ENCODE results near the gene UGT1A1. TPM values are rescaled to one million over a fixed set of nuclear protein-coding genes. Genes with fewer than 3 reads are reported as not detected.
A peak's percentile ranks its signal among the peaks of the same experiment; 100 is the strongest.

Gene UGT1A1
- total and polyA plus RNA-seq, 9 of the 15 experiments (the other 6 are each of a cell fraction or from before 2014, with no cell fraction given), result not detected

DNA sequence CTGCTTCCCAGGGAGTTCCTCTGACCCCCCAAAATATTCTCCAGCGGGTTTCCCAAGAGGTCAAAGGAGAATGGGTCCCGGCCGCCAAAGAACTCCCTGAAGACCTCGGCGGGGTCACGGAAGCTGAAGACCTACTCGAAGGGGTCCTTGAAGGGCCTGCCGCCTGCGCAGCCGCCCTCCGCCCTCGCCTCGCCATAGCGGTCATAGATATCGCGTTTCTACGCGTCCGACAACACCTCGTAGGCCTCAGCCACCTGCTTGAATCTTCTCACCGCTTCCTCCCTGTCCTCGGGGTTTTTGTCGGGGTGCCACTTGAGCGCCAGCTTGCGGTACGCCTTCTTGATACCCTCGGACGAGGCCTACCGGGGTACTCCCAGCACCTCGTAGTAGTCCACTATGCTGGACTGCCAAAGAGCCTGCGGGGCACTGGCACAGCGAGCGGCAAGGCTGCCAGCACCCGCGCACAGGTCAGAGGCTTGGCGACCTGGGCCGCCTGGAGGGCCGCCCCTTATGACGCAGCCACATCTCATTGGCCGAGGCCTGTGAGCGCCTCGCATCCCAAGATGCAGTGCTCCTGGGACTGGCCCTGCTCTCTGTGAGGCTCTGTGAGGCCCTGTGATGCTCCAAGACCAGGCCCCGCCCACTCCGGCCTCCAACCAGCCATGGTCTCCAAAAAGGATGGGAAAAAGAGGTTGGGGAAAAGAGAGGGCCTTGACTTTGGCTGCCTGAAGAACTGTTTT is 5.0 kb upstream of the UGT1A1 start (continued):
- TF ChIP-seq MGA (IDR thresholded peaks at IDR 0.05) (peak; percentile 35; the same call in 1 of the 2 replicates), POLR2AphosphoS2 (IDR thresholded peaks at IDR 0.05; ENCODE audit: low read length) (no peak), ZNF695 (CRISPR knock-in tag; IDR thresholded peaks at IDR 0.05) (no peak)
